SH-SY5Y (cell line): ENCODE data around the gene PRXL2B.

Experiments used
- GATA2 ChIP-seq: IDR thresholded peaks from 2 replicates; pipeline ENCODE4 v1.6.1; 2011; ENCODE audit warnings: mild to moderate bottlenecking, low read depth, low read length
- GATA3 ChIP-seq: IDR thresholded peaks from 2 replicates; pipeline ENCODE4 v1.6.1; 2011; ENCODE audit warnings: low read depth, mild to moderate bottlenecking, low read length, moderate library complexity

GRCh38 chr1:2595261-2595811, 8.8 kb downstream of the PRXL2B start:
- TF ChIP-seq GATA2 (no peak), GATA3 (no peak)
